Keratinocyte (primary cell): ENCODE data around the gene GSTA3.

Source experiments
- CTCF ChIP-seq, 3 experiments: IDR thresholded peaks in 1 of 3; conservative IDR thresholded peaks in 1 of 3; optimal IDR thresholded peaks in 1 of 3; 2 replicates in 2 of 3; 3 replicates in 1 of 3; pipeline versions ENCODE3 to v1.5.1; 2011; ENCODE audit warnings: low read length in 3 of 3, mild to moderate bottlenecking in 3 of 3, moderate library complexity in 2 of 3, control low read depth in 1 of 3, inconsistent platforms in 1 of 3; ENCODE audit not compliant: insufficient read depth in 2 of 3; ENCODE audit errors: extremely low read depth in 1 of 3
- EZH2 ChIP-seq: IDR thresholded peaks from one replicate; pipeline ENCODE4 v1.6.1; 2012; ENCODE audit warnings: inconsistent platforms, mild to moderate bottlenecking, low read length, moderate library complexity

- TF ChIP-seq CTCF (optimal IDR thresholded peaks at IDR 0.05 in 1 of 3, IDR thresholded peaks at IDR 0.05 in 1 of 3, conservative IDR thresholded peaks at IDR 0.05 in 1 of 3; ENCODE audit: extremely low read depth in 1 of 3, insufficient read depth in 2 of 3, low read length in 3 of 3) (no peak), EZH2 (no peak)
These were observed 593 bp upstream of the GSTA3 start for GRCh38 chr6:52910091-52910490.
